Ascending aorta (tissue), 2 donors: ENCODE data around the gene ZNF618. TPM values are rescaled to one million over a fixed set of nuclear protein-coding genes. Genes with fewer than 3 reads are reported as not detected.

Experiments used
- DNase-seq, 2 donors: peaks; one replicate each; pipeline ENCODE4 v3.0.0-alpha.2; 2019; ENCODE audit warnings: low spot score in 2 of 2
- H3K27ac ChIP-seq, 2 donors: fragments of 200-600 bp; sonication (generic); one replicate each; pipeline ENCODE4 v1.5.1; 2016 to 2017; ENCODE audit warnings: mild to moderate bottlenecking in 1 of 2
- H3K27me3 ChIP-seq: fragments of 200-600 bp; sonication (generic); one replicate; pipeline ENCODE4 v1.5.1; 2017
- H3K36me3 ChIP-seq, 2 donors: fragments of 200-600 bp; sonication (generic); one replicate each; pipeline ENCODE4 v1.5.1; 2016
- H3K4me1 ChIP-seq, 2 donors: fragments of 200-600 bp; sonication (generic); one replicate each; pipeline ENCODE4 v1.5.1; 2016 to 2017; ENCODE audit warnings: mild to moderate bottlenecking in 1 of 2
- H3K4me3 ChIP-seq, 2 donors: fragments of 200-600 bp; sonication (generic); one replicate each; pipeline ENCODE4 v1.5.1; 2016 to 2017; ENCODE audit warnings: mild to moderate bottlenecking in 1 of 2
- H3K9me3 ChIP-seq, 2 donors: fragments of 200-600 bp; sonication (generic); one replicate each; pipeline ENCODE4 v1.5.1; 2016
- CTCF ChIP-seq, 3 experiments: fragments of 200-600 bp in 2 of 3; fragments of 450-650 bp in 1 of 3; sonication (generic) in 2 of 3; IDR thresholded peaks; one replicate each; pipeline ENCODE4 v1.5.1; 2016 to 2019; ENCODE audit warnings: antibody characterized with exemption in 3 of 3, mild to moderate bottlenecking in 1 of 3, moderate library complexity in 1 of 3
- intact Hi-C: fragments of 100-400 bp; cut with DNase I; formaldehyde crosslinking; loops from one replicate; pipeline ENCODE4 v1.15.1; 2023
- total RNA-seq: library from RNA; depleted of rRNA; stranded (reverse); fragments of >200 nt; gene quantifications from one replicate; pipeline ENCODE4 v1.1.0, GENCODE V29; 2016

The ZNF618 gene
- total RNA-seq, 1 donor from 2014 or later = 16.1 TPM

GRCh38 chr9:113882636-113883164 lies 6.6 kb downstream of the ZNF618 start:
- Histone ChIP-seq H3K27ac (no peak overlapping the region), H3K4me1 (peaks cover 8 to 43% of the 10 kb centered on the region in 2 donors), H3K36me3 (no peaks in the 10 kb centered on the region), H3K27me3 (no peaks in the 10 kb centered on the region), H3K4me3 (no peak overlapping the region), H3K9me3 (no peaks in the 10 kb centered on the region)
- intact Hi-C loops = no loop called here
- TF ChIP-seq CTCF (IDR thresholded peaks at IDR 0.05) = no peak
- no peak for DNase-seq

GRCh38 chr9:113885183-113886025 lies 9.3 kb downstream of the ZNF618 start:
- Histone ChIP-seq H3K4me3 (peak overlapping the region; percentile 21 to 57), H3K27ac (peak overlapping the region; percentile 0 to 17), H3K9me3 (peaks cover 0 to 2% of the 10 kb centered on the region in 2 donors), H3K36me3 (no peaks in the 10 kb centered on the region), H3K4me1 (peaks cover 0 to 36% of the 10 kb centered on the region in 2 donors), H3K27me3 (no peaks in the 10 kb centered on the region)
- intact Hi-C loops = no loop called here
- no peak for DNase-seq
- TF ChIP-seq CTCF (IDR thresholded peaks at IDR 0.05) = no peak

GRCh38 chr9:113886026-113886369 lies 9.9 kb downstream of the ZNF618 start:
- Histone ChIP-seq H3K27ac (peak overlapping the region; percentile 0 to 17), H3K27me3 (no peaks in the 10 kb centered on the region), H3K9me3 (peaks cover 0 to 8% of the 10 kb centered on the region in 2 donors), H3K4me1 (peaks cover 0 to 31% of the 10 kb centered on the region in 2 donors), H3K36me3 (no peaks in the 10 kb centered on the region), H3K4me3 (peak overlapping the region; percentile 21 to 57)
- no peak for TF ChIP-seq CTCF (IDR thresholded peaks at IDR 0.05)
- no peak for DNase-seq
- intact Hi-C loops = no loop called here

DNA sequence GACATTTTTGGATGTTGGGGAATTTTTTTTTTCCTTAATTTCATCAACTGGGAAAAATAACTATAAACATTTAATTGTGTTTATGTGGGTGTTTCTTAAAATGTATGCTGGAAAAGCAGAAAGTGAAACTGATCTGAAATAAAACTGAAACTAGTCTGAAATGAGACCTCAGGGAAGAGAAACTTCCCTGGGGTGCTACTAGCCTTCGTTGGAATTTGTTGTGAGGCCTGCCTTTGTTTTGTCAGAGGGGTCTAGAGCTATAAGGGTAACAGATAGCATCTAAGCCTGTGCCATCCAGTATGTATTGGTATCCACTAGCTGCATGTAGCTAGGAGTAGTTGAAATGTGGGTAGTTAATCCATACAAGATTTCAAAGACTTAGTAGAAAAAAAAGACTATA lies 10.4 kb downstream of the ZNF618 start:
- intact Hi-C loops = no loop called here
- H3K27ac ChIP-seq = no peak overlapping the region
- H3K4me1 ChIP-seq = peaks cover 0 to 30% of the 10 kb centered on the region in 2 donors

GRCh38 chr9:113886933-113887332 lies 10.8 kb downstream of the ZNF618 start:
- H3K9me3 ChIP-seq = peaks cover 0 to 11% of the 10 kb centered on the region in 2 donors
- H3K27me3 ChIP-seq = no peaks in the 10 kb centered on the region
- H3K36me3 ChIP-seq = no peaks in the 10 kb centered on the region
- H3K27ac ChIP-seq = no peak overlapping the region
- no peak for TF ChIP-seq CTCF (IDR thresholded peaks at IDR 0.05)
- intact Hi-C loops = no loop called here
- H3K4me3 ChIP-seq = peak overlapping the region in 1 of 2 donors; percentile 57
- H3K4me1 ChIP-seq = peaks cover 0 to 26% of the 10 kb centered on the region in 2 donors
- no peak for DNase-seq

More for the DNA sequence above, 10.4 kb downstream of the ZNF618 start:
- TF ChIP-seq CTCF (IDR thresholded peaks at IDR 0.05) = no peak
- DNase-seq = no peak
- Histone ChIP-seq H3K27me3 (no peaks in the 10 kb centered on the region), H3K36me3 (no peaks in the 10 kb centered on the region), H3K9me3 (peaks cover 0 to 11% of the 10 kb centered on the region in 2 donors), H3K4me3 (peak overlapping the region; percentile 21 to 57)
